ENCODE results near the gene HINFP.
A peak's percentile ranks its signal among the peaks of the same experiment; 100 is the strongest.
"Not testable (repeated sequence)": the region's sequence is repeated elsewhere in the genome, so short reads cannot be mapped to it uniquely, and the experiment has no call there.

HINFP gene

DNA sequence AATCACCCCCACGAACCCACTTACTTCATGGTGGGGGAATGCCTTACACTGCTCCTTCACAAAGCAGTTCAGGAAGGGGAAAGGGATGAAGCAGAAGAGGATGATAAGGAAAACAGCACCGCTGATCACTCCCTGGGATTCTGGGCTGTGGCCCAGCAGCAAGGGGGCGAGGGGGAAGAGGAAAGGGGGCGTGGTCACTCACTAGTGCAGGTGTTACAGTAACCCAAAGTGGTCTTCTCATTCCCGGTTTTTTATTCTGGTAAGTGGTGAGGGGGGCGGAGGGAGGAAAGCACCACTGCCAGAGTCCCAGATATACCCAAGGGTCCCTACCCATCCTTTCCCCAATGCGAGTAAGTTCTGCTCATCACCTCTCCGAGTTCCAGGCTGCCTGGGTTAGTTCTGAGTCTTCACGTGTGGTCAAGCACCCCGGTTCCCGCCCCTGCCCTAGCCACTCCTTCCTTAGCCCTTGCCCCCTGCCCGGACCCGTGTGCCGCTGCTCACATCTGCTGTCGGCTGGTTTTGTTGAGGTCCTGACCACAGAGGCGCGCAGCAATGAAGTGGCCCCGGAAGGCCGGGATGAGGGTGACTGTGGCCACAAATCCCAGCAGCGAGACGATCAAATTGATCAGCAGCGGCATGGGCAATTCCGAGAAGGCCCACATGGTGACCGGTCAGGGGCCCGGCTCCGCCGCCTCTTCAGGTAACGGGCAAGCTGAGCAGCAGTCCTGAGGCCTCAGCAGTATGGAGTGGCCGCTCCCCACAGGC, 20.2 kb upstream of the HINFP start:
- DNase-seq: no peak

DNA sequence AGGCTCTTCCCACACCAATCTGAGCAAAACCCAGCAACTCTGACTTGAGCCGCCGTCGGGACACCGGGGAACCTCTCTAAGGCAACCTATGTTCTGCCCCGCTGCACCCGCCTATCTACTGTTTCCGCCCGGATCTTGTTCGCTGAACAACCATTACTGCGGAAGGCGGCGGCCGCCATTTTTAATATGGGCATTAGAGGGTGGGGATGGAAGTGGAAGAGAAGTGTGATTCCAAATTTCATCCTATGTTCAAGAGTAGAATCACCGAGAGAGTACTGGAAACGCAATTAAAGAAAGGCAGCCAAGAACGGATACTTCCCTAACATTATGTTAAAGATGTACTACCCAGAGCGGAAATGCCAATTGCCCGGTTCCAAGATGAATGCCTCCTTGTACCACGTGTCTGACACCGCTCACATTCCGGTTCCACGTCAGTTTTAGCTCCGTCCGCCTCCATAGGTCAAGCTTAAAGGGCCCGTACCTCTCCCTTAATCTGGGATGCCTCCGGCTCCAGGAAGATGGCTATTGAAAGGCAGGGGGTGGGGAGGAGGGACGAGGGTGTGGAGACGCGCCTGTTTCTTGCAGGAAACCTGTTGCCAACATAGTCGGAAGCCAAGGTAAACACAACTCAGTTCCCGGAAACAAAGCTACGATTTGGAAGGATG, 19.5 kb upstream of the HINFP start, which contains the start of gene DPAGT1:
Gene DPAGT1, minus strand, starts transcription at position 95 of the 665 bp plus-strand sequence. CDS start 198 bp downstream, outside the sequence.
- DNase-seq: peak; percentile 92

DNA sequence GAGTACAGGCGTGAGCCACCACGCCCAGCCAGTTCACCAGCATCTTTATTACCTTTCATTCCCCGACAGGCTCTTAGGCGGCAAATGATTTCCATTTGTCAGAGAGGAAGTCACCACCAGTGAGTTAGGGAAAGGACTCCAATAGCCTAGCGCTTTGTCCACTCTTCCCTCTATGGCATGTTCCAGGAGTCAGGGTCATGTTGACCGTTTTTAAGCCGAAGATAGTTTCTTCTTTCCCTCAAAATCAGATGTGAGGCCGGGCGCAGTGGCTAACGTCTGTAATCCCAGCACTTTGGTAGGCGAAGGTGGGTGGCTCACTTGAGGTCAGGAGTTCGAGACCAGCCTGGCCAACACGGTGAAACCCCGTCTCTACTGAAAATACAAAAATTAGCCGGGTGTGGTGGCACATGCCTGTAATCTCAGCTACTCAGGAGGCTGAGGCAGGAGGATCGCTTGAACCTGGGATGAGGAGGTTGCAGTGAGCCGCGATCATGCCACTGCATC, 18.2 kb upstream of the HINFP start:
- DNase-seq: not testable (repeated sequence)

DNA sequence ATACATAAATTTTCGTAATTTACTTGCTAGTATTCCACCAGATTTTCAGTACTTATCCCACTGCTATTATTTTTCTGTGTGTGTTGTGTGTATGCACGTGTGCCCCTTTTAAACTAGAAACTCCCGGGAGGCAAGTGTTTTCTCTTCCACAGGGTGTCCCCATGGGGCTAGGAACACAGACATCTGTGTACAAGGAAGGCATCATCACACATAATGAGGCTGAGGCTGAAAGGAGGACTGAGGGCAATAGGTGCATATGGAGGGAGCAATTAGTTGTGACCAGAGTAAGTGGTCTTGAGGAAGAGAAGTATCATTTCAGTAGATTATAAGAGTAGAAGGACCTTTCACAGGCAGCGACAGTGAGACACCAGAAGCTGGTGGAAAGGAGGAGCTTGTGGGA, 17.6 kb upstream of the HINFP start:
- DNase-seq: no peak

DNA sequence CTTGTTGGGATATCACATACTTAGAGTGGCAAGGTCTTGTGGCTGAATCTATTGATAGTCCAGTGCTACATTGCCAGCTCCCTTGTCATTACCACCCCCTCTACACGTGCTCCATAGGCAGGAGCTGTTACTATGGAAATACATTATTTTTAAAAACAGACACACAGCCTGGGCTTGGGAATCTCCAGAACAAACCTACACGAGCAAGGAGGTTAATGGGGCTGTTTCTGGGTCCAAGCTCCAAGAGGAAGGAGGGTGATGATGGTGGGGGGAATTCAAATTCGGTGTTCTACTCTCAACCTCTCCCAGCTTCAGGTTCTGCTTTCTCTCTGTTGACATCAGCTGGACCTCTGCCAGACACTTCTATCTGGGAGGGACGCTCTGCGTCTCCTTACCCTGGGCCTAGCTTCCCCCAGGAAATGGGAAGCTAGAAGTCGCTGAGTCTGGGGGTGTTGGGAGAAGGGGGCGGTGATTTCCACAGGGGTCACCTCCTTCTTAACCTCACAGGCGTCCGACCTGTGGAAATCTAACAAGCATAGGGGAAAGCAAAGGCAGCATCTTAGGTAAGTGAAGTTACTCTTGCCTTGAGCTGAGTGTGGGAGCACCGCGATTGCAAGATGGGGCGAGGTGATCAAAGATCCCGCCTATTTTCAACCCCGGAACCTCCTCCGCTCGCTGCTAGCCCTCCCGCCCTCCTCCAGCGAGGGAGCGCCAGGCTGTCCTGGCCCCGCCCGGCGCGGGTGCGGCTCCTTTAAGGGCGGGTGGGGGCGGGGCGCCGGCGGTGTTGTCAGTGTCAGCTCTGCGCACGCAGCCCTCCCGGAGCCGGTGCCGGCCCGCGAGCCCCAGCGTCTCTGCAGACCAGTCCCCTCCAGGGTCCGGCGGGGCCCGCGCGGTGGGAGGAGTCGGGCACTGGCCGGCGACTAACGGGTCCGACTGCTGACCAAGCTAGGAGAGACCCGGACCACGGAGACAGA, 14.5 kb upstream of the HINFP start, which contains the start of gene C2CD2L:
Gene C2CD2L, plus strand, starts transcription at position 781 of the 974 bp plus-strand sequence. CDS start 398 bp downstream, outside the sequence.
- peak; percentile 93 for DNase-seq

DNA sequence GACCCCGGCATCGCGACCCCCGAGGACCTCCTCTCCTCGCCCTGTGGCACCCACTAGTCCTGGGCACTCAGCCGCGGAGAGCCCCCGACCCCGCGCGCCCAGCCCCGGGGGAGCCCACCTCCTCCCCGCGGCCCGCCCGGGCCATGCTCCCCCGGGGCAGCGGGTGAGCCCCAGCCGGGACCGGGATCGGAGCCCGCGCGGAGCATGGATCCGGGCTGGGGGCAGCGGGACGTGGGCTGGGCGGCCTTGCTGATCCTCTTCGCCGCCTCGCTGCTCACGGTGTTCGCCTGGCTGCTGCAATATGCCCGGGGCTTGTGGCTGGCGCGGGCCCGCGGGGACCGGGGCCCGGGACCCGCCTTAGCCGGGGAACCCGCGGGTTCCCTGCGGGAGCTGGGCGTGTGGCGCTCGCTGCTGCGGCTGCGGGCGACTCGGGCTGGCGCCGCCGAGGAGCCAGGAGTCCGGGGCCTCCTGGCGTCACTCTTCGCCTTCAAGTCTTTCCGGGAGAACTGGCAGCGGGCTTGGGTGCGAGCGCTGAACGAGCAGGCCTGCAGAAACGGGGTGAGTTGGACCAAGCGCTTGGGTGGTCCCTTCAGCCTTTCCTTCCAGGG, 13.7 kb upstream of the HINFP start:
- no peak for DNase-seq

DNA sequence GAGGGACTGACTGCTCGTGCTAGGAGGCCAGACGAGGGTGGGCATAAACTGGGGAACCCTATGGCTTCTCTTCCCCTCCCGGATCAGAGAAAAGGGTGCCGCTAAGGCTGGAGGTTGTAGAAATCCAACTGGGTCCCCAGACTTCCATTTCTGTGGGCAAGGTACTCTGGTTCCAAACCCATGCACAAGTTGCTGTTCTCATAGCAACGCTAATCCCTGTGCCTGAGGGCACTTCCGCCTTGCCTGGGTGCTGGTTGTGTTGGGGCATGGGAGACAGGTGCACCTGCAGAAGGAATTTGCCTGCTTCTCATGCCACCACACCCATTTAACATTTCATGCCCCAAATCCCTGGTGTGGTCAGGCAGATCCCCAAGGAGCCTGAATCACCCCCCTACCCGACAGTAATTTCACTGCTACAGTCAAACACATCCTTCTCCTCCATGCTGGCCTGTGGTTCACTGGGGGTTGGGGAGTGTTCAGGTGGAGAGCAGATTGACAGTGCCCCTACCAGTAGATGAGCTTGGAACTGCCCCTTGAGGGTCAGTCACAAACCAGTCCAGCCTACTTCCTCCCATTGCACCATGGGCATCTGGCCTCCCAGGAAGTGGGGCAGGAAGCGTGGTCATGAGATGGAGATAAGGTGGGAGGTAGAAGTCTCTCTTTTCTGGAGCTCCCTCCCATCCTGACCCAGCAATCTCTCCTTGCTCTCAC, 13.1 kb upstream of the HINFP start:
- no peak for DNase-seq

DNA sequence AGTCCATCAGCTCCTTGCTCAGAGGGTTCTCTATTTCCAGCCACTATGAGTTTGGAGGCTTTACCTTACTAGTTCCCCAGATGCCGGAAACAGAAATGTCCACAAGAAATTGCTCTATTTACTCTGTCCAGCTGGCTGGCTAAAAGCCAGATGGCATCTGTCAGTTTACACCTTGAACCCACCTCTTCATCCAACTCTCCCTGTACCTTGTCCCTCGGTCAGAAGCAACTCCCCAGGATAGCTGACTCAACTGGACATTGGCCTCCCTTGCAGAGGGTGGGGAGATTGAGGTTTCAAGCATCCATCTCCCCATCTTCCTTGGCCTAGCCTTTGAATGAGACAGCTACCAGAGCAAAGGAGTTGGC, 12.5 kb upstream of the HINFP start:
- DNase-seq: no peak

DNA sequence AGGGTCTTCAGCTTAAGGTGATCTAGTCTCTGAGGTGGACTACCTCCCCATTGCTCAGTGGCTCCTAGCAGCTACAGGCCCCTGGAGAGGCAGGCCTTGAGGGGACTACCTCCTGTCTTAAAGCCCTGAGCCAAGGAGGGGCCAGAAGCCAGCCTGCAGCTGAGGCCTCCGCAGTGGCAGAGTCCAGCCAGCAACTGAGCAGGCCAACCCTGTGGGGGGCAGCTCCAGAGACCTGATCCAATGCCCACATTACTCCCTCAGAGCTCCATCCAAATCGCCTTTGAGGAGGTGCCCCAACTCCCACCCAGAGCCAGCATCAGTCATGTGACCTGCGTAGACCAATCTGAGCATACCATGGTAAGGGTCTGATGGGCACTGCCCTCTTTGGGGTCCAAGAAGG, 11.5 kb upstream of the HINFP start:
- no peak for DNase-seq

DNA sequence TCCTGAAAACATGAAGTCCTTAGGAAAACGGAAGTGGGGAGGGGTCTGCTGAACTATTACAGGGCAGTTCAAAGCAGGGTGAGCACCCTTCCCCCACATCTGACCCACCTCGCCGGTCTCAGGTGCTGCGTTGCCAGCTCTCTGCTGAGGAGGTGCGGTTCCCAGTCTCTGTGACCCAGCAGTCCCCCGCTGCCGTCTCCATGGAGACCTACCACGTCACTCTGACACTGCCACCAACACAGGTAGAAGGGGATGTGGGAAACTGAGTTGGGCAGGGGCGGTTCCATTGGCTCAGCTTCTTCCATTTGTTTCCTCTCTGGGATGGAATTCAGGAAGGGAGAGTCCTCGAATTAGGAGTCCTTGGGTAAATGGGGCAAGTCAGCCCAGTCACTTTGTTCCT, 10.9 kb upstream of the HINFP start:
- no peak for DNase-seq

DNA sequence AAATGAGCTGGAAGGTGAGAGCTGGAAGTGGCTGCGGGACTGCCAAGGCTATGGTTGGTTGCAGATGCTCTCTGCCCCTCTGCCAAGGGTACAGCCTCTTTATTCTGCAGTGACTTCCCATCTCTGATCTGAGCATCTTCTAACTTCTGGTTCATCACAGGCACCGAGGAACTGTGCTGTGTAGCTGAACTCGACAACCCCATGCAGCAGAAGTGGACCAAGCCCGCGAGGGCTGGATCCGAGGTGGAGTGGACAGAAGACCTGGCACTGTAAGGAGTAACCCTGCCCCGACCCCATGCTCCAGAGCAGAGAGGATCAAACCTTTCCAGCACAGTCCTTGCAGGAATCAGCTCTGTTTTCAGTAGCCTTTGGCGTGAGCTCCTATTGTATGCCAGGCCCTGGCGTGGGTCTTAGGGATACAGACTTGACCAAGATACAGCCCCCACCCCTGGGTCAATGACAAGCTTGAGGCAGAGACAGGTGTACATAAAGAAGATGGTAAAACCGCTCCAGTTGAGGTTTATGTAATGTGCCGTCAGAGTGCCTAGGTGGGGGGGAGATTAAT, 9.9 kb upstream of the HINFP start:
- DNase-seq: no peak

DNA sequence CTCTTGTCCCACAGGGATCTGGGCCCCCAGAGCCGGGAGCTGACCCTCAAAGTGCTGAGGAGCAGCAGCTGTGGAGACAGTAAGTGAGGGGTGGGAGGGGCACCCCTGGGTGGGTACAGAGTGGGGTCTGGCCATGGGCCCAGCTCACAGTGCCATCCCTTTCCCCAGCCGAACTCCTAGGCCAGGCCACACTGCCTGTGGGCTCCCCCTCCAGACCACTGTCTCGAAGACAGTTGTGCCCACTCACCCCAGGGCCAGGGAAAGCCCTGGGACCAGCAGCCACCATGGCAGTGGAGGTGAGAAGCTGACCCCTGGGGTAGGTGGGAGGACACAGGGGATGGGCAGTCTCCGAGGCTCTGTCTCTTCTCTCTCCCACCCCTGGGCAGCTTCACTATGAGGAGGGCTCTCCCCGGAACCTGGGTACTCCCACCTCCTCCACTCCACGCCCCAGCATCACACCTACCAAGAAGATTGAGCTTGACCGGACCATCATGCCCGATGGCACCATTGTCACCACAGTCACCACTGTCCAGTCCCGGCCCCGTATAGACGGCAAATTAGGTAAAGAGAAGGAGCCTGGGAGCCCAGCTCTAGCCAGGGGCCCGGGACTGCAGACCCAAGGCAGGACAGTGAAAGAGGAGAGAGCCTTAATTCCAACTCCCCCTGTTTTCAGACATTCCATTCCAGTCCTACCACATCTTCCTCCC, 8.9 kb upstream of the HINFP start:
- no peak for DNase-seq

DNA sequence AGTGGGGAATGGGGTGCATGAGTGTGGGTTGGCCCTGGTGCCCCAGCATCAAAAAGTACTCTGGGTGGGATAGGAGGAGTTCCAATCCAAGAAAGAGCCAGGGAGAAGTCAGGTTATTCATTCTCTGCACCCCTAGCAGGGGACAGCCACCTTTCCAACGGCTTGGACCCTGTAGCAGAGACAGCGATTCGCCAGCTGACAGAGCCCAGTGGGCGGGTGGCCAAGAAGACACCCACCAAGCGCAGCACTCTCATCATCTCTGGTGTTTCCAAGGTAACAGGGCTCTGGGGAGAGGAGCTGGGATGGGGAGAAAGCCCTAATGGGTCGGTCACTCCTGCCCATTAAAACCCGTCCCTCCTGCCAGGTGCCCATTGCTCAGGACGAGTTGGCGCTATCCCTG, 7.7 kb upstream of the HINFP start:
- no peak for DNase-seq

DNA sequence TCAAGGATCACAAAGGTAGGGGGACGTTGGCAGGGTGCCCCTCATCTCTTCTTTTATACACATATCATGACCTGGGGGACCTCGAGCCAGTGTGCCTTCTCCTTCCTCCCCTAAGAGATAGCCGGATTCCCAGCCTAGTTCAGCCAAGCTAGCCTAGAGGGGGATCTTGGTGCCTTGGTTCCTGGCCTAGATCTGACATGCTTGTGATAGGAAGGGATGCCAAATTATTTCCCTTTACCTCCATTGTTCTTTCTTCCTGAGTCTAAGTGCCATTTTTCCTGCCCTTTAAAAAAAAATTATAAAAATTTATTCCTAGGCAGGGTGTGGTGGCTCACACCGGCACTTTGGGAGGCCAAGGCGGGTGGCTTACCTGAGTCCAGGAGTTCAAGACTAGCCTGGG, 7.0 kb upstream of the HINFP start:
- no peak for DNase-seq

DNA sequence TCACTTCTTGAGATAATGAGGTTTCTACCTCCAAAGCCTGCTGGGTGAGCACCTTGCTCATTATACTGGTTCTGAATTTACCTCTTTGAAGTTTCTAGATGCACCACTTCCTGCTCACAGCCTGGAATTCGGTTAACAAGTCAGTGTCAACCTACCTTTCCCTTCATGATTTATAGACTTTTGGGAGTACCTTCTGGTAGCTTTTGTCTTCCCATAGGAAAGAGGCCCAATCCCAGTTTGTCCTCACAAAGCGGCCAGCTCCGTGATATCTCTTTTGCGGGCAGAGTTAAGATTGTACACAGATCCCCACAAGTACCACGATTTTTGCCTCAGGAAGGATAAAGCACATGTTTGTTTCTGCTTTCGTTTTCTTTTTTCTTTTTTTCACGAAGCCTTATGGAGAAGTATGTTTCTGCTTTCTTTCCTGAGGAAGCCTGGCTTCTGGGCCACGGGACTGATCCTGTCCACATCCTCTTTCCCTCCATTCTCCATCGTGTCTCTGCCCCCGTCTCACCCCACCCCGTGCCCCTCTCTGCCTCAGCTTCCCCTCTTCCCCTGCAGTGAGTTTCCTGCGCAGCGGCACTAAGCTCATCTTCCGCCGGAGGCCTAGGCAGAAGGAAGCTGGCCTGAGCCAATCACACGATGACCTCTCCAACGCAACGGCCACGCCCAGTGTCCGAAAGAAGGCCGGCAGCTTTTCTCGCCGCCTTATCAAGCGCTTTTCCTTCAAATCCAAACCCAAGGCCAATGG, 5.7 kb upstream of the HINFP start:
- DNase-seq: peak; percentile 36

DNA sequence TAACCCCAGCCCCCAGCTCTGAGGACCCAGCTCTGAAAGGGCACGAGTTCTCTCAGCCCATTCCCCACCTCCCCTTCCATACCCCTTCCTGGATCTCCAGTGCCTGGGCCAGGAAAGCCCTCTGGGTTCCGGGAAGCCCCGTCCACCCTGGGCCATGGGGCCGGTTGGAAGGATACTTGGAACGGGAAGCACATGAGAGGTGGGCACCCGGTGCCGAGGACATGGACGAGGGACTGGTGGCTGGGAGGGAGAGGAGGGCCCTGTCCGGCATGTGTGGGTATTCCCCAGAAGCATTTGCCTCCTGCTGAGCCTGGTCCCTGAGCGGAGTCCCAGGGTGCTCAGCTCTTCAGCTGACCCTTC, 5.2 kb upstream of the HINFP start:
- peak; percentile 11 for DNase-seq

DNA sequence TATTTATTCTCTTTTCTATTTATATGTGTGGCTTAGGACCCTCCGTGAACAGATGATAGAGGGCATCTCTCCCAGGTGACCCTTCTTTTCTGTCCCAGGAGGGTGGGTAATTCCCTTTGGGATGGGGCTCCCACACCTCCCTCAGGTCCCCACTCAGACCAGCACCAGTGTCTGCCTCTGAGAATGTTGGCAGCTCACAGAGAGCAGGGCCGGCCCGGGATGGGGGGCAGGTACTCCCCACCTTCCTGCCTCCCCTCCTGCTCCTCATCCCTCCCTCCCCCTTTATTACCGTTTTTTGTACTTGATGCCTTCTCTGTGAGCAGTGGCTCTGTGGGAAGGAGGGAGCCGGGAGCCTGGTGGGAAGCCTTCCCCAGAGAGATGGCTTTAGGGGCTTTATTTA, 4.8 kb upstream of the HINFP start:
- DNase-seq: no peak

DNA sequence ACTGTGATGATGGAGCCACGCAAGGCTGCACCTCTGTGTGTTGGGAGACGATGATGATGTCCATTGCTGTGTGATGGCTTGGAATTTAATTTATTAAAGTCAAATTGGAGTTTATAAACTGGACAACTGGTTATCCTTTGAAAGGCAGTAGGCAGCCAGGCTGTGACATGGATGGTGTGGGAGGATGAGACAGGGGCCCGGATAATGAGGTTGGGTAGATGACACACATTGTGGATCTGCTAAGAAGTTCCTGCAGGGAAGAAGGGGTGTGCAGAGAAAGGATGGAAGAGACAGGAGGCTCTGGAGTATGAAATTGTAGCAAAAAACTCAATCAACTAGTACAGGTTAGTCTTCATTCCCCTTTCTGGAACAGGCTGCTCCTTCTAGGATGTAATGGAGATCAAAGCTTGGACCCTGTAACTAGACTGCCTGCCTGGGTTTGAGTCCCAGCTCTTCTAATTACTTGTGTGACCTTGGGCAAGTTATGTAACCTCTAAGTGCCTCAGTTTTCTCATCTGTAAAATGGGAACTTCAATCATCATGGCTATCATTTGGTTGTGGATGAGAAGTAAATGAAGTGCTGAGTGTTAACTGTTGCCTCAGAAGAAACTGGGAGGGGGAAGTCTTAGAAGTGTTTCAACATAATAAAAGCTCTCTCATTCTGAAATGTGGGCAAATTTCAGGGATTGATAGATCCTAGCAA, 4.2 kb upstream of the HINFP start:
- DNase-seq: peak; percentile 6

DNA sequence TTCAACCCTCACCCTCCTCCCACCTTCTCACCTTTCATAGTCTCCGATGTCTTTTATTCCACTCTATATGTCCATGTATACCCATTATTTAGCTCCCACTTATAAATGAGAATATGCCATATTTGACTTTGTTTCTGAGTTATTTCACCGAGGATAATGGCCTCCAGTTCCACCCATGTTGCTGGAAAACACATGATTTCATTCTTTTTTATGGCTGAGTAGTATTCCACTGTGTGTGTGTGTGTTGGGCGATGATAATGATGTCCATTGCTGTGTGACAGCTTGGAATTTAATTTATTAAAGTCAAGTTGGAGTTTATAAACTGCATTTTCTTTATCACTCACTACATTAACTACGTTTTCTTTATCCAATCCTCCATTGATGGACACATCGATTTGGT, 3.2 kb upstream of the HINFP start:
- no peak for DNase-seq

DNA sequence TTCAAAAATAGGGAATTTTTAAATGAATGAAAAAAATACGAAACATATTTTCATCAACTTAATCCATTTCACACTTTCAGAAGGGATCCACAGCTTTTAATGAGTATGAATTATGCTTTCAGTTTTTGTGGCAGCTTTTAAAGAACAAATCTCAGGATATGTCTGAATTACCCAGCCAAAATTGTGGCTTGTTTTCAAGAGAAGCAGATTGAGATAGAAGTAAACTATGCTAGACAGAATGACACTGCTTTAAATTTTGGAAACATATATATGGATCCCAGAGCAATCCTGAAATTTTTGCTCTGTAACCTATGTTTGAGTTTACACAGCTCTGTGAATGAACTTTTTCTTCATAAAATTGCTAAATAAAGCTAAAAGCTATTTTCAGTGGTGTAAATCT, 2.4 kb upstream of the HINFP start:
- no peak for DNase-seq
